RKO (cell line): ENCODE data around the gene DACT2.
"Not testable (repeated sequence)": the region's sequence is repeated elsewhere in the genome, so short reads cannot be mapped to it uniquely, and the experiment has no call there.

Experiments used
- DNase-seq: peaks from one replicate; pipeline ENCODE4 v3.0.0-alpha.2; 2016; ENCODE audit warnings: low spot score

The DACT2 gene

DNA sequence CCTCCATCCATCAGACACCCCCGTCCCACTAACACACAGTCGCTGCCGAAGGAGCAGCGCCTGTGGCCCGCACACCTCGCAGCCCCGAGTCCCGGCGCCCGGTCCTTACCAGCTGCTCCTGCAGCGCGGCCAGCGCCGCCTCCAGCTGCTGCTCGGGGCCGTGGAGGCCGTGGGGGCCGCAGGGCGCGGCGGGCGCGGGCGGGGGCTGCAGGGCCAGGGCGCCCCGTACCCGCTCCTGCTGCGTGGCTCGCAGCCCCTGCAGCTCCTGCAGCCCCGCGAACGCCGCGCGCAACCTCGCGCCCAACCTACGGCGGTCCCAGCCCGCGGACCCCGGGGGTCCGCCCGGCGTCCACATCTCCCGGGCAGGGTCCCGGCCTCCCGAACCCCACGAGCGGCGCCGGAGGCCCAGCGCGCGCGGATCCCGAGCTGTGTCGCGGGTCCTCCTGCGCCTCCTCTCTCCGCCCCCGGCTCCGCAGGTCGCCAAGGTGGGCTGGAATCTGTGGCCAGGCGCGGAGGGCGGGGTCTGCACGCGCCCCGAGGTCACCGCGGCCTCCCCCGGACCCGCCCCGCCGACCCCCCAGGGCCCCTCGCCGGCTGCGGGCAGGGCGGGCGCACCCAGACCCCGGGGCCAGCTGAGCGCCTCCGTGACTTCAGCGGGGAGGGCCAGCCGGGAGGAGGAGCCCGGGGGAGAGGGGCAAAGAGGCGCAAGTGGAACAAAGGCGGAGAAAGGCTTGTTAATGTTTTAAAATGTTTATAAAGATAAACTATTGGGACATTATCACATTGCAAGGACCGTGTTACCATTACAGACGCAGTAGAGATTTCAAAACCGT is at the start of gene DACT2:
Gene DACT2, minus strand, starts transcription at position 499 of the 833 bp plus-strand sequence. Its CDS starts 144 bp downstream, at position 355.
- no peak for DNase-seq

- no peak for DNase-seq
Measured at GRCh38 chr6:168368936-168369335, 49.4 kb upstream of the DACT2 start.

DNA sequence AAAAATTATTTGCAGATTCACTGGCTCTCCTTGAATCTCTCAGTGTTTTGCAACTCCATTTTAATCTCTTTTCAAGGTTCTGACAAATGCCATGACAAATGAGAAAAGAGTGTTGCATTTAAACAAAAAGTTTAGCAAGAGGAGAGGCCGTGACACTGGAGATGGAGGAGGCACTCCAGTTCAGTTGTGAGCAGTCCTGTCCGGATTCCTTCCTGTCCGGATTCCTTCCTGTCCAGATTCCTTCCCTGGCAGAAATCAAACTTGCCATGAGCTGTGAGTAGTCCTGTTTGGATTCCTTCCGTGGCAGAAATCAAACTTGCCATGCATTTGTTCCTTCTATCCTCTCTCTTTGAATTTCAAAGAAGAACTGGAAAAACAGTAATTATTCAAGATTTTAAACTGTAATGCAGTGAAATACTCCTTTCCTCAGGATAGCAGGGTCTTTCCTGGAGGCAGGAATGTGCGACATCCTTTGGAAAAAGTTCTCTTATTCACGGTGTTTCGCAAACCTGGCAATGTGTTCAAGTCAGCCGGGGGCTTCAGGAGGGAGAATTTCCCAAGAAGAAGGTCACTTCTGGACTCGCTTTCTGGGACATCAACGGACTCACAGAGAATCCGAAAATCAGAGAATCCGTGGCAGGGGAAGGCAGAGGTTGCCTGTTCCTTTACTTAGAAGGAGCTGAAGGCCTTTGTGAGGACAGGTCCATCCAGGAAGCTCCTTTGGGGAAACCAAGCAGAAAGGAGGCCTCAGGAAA is 48.7 kb upstream of the DACT2 start:
- no peak for DNase-seq

DNA sequence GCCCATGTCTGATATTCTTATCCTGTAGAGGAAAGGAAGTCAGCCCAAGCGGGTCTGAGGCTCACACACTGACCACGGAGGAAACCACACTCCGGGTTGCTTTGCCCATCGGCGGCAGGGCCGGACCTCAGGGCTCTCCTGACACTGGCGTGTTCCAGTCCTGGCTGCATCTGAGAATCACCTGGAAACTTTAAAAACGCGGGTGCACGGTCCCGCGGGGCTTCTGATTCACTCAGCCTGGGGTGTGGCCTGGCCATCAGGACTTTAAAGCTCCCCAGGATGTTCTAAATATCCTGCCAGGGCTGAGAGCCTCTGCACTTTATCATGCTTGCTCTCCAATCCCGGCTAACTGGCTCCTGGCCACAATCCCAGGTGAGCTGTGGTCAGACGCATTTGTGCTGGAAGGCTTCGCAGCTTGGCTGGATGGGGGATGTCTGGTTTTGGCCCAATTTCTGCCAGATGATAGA is 47.7 kb upstream of the DACT2 start:
- DNase-seq, result no peak

- DNase-seq, result no peak
Measured at GRCh38 chr6:168366473-168366872, 46.9 kb upstream of the DACT2 start.

GRCh38 chr6:168365422-168366165 is 46.0 kb upstream of the DACT2 start:
- no peak for DNase-seq

GRCh38 chr6:168364793-168365421 is 45.3 kb upstream of the DACT2 start:
- DNase-seq, result no peak

DNA sequence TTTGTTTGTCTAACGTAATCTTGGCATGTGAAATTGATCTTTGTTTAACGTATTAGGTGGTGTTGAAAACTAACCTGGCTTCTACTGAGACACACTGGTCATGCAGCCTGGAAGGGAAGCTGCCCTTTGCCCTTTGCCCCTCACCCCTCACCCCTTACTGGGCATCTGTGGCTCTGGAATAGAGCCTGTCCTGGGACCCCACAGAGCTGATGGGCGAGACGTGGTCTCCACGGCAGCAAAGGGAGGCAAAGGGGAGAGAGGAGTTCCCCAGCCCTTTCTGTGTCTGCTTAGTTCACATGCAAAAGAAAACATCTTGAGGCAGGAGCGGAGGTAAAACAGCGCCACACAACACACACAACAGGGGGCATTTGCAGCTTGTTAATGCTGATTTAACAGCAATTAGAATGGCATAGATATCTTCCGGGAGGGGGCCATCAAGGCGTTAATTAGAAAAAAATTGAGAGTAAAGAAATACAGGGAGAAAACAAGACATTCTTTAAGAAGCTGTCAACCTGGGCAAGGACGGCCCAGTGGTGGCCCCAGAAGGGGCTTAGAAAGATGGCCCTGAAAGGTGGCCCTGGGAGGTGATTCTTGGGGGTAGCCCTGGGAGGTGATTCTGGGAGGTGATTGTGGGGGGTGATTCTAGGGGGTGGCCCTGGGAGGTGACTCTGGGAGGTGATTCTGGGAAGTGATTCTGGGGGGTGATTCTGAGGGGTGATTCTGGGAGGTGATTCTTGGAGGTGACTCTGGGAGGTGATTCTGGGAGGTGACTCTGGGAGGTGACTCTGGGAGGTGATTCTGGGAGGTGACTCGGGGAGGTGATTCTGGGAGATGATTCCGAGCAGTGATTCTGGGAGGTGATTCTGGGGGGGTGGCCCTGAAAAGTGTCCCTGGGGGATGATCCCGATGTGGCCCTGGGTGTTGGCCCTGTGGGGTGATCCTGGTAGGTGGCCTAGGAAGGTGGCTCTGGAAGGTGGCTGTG is 44.5 kb upstream of the DACT2 start:
- no peak for DNase-seq

DNA sequence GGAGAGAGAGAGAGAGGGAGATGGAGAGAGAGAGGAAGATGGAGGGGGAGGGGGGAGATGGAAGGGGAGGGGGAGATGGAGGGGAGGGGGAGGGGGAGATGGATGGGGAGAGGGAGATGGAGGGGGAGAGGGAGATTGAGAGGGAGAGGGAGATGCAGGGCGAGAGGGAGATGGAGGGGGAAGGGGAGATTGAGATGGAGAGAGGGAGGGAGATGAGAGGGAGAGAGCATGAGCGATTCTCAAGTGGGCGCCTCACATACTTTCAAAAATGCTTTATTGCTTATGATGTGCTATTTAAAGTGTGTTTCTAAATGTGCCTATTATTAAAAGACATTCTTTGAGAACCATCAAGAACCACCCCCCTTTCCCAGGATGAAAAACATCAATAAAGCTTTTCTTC is 43.7 kb upstream of the DACT2 start:
- DNase-seq, result no peak

- no peak for DNase-seq
Measured at GRCh38 chr6:168362276-168362990, 42.9 kb upstream of the DACT2 start.

GRCh38 chr6:168361766-168362165 is 42.2 kb upstream of the DACT2 start:
- no peak for DNase-seq

DNA sequence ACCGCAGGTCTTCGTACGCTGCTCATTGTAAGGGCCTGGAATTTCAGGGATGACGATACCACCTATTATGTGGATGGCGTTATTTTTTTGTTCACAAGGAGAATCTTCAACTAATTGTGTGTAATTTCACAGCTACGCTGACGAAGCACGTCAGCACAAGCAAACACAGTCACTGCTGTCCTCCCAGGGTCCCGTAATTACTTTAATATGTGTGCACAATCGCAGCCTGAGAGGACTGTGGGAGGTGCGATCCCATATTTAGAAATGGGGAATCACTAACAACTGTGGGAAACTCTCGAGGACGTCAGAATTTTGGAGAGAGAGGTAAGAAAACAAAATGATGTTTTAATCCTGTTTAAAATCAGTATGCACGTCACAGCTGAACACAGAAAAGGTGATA is 40.2 kb upstream of the DACT2 start:
- no peak for DNase-seq

GRCh38 chr6:168358842-168359420 is 39.4 kb upstream of the DACT2 start:
- DNase-seq, result no peak

DNA sequence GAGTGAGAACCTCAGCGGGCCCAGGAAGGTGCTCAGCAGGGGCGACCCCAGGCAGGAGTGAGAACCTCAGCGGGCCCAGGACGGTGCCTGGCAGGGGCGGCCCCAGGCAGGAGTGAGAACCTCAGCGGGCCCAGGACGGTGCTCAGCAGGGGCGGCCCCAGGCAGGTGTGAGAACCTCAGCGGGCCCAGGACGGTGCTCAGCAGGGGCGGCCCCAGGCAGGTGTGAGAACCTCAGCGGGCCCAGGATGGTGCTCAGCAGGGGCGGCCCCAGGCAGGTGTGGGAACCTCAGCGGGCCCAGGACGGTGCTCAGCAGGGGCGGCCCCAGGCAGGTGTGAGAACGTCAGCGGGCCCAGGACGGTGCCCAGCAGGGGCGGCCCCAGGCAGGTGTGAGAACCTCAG is 37.3 kb upstream of the DACT2 start:
- DNase-seq, result not testable (repeated sequence)

GRCh38 chr6:168355716-168356522 is 36.3 kb upstream of the DACT2 start:
- DNase-seq, result peak; percentile 41

- no peak for DNase-seq
Measured at GRCh38 chr6:168354338-168354737, 34.8 kb upstream of the DACT2 start.

- DNase-seq, result no peak
Measured at GRCh38 chr6:168353041-168353440, 33.5 kb upstream of the DACT2 start.

DNA sequence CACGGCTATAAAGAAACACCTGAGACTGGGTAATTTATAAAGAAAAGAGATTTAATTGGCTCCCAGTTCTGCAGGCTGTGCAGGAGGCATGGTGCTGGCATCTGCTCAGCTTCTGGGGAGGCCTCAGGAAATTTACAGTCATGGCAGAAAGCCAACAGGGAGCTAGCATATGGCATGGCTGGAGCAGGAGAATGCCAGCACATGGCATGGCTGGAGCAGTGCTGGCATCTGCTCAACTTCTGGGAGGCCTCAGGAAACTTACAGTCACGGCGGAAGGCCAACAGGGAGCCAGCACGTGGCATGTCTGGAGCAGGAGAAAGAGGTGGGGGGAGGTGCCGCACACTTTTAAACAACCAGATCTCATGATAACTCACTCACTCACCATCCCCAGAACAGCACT is 32.5 kb upstream of the DACT2 start:
- DNase-seq, result no peak

DNA sequence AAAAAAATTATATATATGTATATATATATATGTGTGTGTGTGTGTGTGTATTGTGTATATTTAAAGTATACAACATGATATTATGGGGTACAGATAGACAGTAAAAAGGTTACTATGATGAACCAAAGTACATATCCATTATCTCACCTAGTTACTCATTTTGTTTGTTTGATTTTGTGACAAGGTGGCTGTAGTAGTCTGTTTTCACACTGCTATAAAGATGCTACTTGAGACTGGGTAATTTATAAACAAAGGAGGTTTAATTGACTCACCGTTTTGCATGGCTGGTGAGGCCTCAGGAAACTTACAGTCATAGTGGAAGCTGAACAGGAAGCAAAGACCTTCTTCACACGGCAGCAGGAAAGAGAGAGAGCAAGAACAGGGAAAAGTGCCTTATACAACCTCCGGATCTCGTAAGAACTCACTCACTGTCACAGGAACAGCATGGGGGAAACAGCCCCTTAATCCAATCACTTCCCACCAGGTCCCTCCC is 30.2 kb upstream of the DACT2 start:
- DNase-seq, result no peak
